Kidney (tissue), 14 donors: ENCODE data around the gene CCNY. TPM values are rescaled to one million over a fixed set of nuclear protein-coding genes. Genes with fewer than 3 reads are reported as not detected.

Experiments used
- DNase-seq, 5 donors: peaks; one replicate each; pipeline ENCODE4 v3.0.0-alpha.2; 2013 to 2020
- FAIRE-seq: peaks from 2 replicates; lab custom pipeline; 2012; peaks lifted over from hg19 to GRCh38; lab: Jason Lieb, UNC
- H3K27ac ChIP-seq, 2 donors: one replicate each; pipeline ENCODE4 v1.7.0; 2013; ENCODE audit warnings: low read depth in 2 of 2, low read length in 2 of 2, inconsistent platforms in 1 of 2
- H3K27me3 ChIP-seq: one replicate; pipeline ENCODE4 v1.7.1; 2013; ENCODE audit warnings: low read length, inconsistent platforms; ENCODE audit not compliant: control insufficient read depth, insufficient read depth
- H3K36me3 ChIP-seq, 3 donors: one replicate each; pipeline versions ENCODE4 v1.7.0 to v1.7.1; 2013; ENCODE audit warnings: low read length in 3 of 3, control low read depth in 1 of 3, inconsistent platforms in 1 of 3; ENCODE audit not compliant: insufficient read depth in 3 of 3, control insufficient read depth in 2 of 3
- H3K4me1 ChIP-seq, 3 donors: one replicate each; pipeline versions ENCODE4 v1.7.0 to v1.7.1; 2013; ENCODE audit warnings: low read length in 3 of 3, inconsistent platforms in 1 of 3, low read depth in 1 of 3; ENCODE audit not compliant: control insufficient read depth in 2 of 3, insufficient read depth in 2 of 3
- H3K4me3 ChIP-seq, 3 donors: one replicate each; pipeline versions ENCODE4 v1.7.0 to v1.8.1; 2013; ENCODE audit warnings: low read length in 3 of 3, control low read depth in 1 of 3, inconsistent platforms in 1 of 3
- H3K9ac ChIP-seq, 3 donors: one replicate each; pipeline versions ENCODE4 v1.7.0 to v1.7.1; 2013; ENCODE audit warnings: low read length in 3 of 3, control low read depth in 1 of 3, inconsistent platforms in 1 of 3
- H3K9me3 ChIP-seq, 3 donors: one replicate each; pipeline versions ENCODE4 v1.7.0 to v1.7.1; 2013; ENCODE audit warnings: low read length in 3 of 3, control low read depth in 1 of 3, inconsistent platforms in 1 of 3; ENCODE audit not compliant: control insufficient read depth in 2 of 3, insufficient read depth in 1 of 3
- intact Hi-C: fragments of 100-400 bp; cut with DNase I; formaldehyde crosslinking; loops from one replicate; pipeline ENCODE4 v1.11.1; 2022
- polyA plus RNA-seq: library from polyadenylated mRNA; stranded (reverse); fragments of 350-450 nt; fragmentation: Illumina TruSeq; extraction: RNeasy Lipid Tissue Mini Kit (QIAGEN cat#74804); gene quantifications from one replicate; pipeline ENCODE4 v1.2.3, GENCODE V29; 2014; ENCODE audit warnings: low read depth, low replicate concordance; ENCODE audit not compliant: insufficient read depth
- total RNA-seq: library from RNA; stranded (reverse); fragmentation: NEBNext Ultra II Directional; extraction: Animal tissue kit (Norgen Biotek cat#: 25700); gene quantifications from one replicate; pipeline ENCODE4 v1.2.1, GENCODE V29; 2021
- TF ChIP-seq, protein P1 (sequence below): IDR thresholded peaks from 3 replicates; pipeline ENCODE4 v1.5.1; 2012; ENCODE audit warnings: mild to moderate bottlenecking, moderate library complexity, borderline replicate concordance; ENCODE audit not compliant: insufficient read depth; ENCODE audit errors: extremely low read depth
- donor health status: control.
- donor health status: control.
- donor health status: control.
- donor health status: control.
- donor health status: control.
- donor health status: DM: yes; HTN: yes; CAD: no.
- donor health status: Normal renal cell carcinoma (clear cell type).

Gene CCNY
- total and polyA plus RNA-seq, 2 donors from 2014 or later = 45.6 to 77.2 TPM

DNA sequence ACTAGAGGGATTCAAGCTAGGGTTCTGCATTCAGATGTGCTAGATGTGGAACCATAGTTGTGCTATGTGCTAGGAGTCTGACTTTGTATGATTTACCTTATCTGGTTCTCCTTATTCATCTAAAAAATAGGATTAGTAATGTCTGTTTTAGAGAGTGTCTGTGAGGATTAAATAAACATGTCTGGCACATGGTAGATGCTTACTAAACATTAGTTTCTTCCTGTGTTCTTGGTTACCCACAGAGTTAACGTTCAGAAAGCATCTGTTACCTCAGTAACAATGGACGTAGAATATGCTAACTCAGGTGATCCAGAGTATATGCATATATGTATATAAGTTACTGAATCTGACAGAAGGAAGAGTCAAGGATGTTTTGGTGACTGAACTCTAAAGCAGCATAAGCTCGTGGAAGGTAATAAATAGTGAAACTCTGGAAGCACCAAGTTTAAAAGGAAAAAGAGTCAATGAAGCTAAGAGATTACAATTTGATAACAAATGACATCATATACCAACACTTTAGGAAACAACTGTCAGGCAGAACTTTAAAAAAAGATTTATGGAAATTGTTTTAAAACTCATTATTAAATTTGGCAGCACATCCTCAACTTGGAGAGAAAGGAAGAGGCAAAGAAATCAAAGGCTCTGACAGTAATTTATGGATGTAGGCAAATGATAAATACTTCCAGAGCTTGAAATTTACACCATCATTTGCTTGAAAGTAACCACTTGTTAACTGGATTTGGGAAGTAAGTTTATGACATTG, 127.0 kb downstream of the CCNY start:
- H3K36me3 ChIP-seq = no peaks in the 10 kb centered on the region
- TF ChIP-seq, protein P1, sequence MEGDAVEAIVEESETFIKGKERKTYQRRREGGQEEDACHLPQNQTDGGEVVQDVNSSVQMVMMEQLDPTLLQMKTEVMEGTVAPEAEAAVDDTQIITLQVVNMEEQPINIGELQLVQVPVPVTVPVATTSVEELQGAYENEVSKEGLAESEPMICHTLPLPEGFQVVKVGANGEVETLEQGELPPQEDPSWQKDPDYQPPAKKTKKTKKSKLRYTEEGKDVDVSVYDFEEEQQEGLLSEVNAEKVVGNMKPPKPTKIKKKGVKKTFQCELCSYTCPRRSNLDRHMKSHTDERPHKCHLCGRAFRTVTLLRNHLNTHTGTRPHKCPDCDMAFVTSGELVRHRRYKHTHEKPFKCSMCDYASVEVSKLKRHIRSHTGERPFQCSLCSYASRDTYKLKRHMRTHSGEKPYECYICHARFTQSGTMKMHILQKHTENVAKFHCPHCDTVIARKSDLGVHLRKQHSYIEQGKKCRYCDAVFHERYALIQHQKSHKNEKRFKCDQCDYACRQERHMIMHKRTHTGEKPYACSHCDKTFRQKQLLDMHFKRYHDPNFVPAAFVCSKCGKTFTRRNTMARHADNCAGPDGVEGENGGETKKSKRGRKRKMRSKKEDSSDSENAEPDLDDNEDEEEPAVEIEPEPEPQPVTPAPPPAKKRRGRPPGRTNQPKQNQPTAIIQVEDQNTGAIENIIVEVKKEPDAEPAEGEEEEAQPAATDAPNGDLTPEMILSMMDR = no peak
- H3K9me3 ChIP-seq = no peaks in the 10 kb centered on the region
- no peaks in the 10 kb centered on the region for H3K27me3 ChIP-seq
- FAIRE-seq (no peak), DNase-seq (no peak)
- intact Hi-C loops = no loop called here
- no peak overlapping the region for H3K27ac ChIP-seq
- H3K4me3 ChIP-seq = no peak overlapping the region
- H3K9ac ChIP-seq = no peak overlapping the region
- H3K4me1 ChIP-seq = peaks cover 0 to 27% (median 25%) of the 10 kb centered on the region in 3 donors

DNA sequence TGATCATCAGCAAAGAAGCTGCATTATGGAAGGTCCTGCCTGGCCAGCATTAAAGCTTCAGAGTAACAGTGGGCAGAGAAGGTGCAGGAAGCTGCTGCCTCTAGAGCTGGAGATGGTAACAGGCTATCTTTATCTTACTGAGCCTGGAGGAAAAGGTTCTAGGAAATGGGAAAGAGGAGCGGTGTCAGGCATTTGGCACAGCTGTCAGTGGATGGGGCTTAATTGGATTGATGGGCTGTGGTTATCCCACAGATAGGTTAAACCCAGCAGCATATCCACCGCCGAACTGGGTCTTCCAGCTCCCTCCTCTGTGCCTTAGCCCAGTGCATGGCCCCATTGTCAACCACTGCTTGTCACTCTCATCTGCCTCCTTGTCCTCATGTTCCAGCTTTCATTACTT, 127.6 kb downstream of the CCNY start:
- Histone ChIP-seq H3K4me3 (no peak overlapping the region), H3K36me3 (no peaks in the 10 kb centered on the region), H3K9me3 (no peaks in the 10 kb centered on the region), H3K27me3 (no peaks in the 10 kb centered on the region), H3K27ac (no peak overlapping the region), H3K4me1 (peaks cover 0 to 27% (median 25%) of the 10 kb centered on the region in 3 donors), H3K9ac (no peak overlapping the region)
- DNase-seq = no peak
- intact Hi-C loops = no loop called here
- no peak for FAIRE-seq
- TF ChIP-seq, protein P1 = no peak

DNA sequence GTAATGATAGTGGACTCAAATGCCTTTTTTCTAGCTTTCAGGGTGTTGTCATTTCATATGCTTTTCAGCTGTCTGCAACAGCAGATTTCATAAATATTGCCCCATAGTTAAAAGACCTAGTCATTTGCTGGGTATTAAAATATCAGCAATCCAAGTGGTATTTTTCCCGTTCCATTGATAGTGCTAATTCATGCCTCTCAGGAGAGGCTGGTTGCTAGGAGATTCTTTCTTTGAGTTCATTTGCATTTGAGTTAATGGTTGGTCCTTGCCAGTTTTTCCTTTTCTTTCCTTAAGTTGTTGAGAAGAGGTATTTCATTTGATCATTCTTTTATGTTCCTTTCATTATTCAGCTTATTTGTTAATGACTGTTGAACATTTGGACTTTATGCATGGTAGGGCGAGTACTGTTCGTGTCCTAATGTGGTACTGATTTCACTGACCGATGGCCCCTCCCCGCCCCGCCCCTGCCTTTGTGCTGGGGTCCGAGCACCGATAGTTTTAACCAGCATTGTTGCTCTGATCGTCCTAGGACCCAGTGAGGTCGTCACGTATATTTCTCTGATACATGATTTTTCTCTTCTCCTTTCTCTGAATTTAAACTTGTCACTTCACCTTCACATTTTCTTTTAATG, 128.6 kb downstream of the CCNY start:
- no peak overlapping the region for H3K9ac ChIP-seq
- H3K9me3 ChIP-seq = no peaks in the 10 kb centered on the region
- DNase-seq (no peak), FAIRE-seq (no peak)
- peaks cover 0 to 30% (median 25%) of the 10 kb centered on the region in 3 donors for H3K4me1 ChIP-seq
- intact Hi-C loops = no loop called here
- no peaks in the 10 kb centered on the region for H3K27me3 ChIP-seq
- no peak overlapping the region for H3K27ac ChIP-seq
- no peaks in the 10 kb centered on the region for H3K36me3 ChIP-seq
- TF ChIP-seq, protein P1 = no peak
- no peak overlapping the region for H3K4me3 ChIP-seq
